Endothelial cell of umbilical vein (primary cell): Measurements from ENCODE around the gene ZDHHC6. TPM values are rescaled to one million over a fixed set of nuclear protein-coding genes. Genes with fewer than 3 reads are reported as not detected.

Experiments
- Bru-seq: library from RNA; stranded (reverse); fragments of 400-500 nt; gene quantifications from one replicate; lab custom pipeline; 2021; lab: Mats Ljungman, UMichigan
- BruChase-seq, 2 experiments: library from RNA; stranded (reverse); fragments of 400-500 nt; gene quantifications; one replicate each; lab custom pipeline; 2021; lab: Mats Ljungman, UMichigan
- BruUV-seq: library from RNA; stranded (reverse); fragments of 400-500 nt; replicated peaks from 2 replicates; lab custom pipeline; 2021; lab: Mats Ljungman, UMichigan
- CTCF ChIA-PET: fragments of 300-600, 350-600 bp; sonication (Branson Sonifier 250); formaldehyde crosslinking; loops from one replicate; lab custom pipeline; 2021; ENCODE audit warnings: antibody characterized with exemption, inconsistent platforms; lab: Charles Lee
- POLR2A ChIA-PET: fragments of 300-600, 350-600 bp; sonication (Branson Sonifier 250); formaldehyde crosslinking; loops from one replicate; lab custom pipeline; 2021; ENCODE audit warnings: antibody characterized with exemption, inconsistent platforms; lab: Charles Lee
- DNase-seq: peaks from one replicate; pipeline ENCODE4 v3.0.0-alpha.2; 2011; ENCODE audit warnings: low read depth, low spot score
- FAIRE-seq: peaks from 2 replicates; lab custom pipeline; 2011; peaks lifted over from hg19 to GRCh38; lab: Jason Lieb, UNC
- H2AFZ ChIP-seq: 2 replicates; pipeline ENCODE4 v1.6.0; 2012; ENCODE audit warnings: low read depth, low read length, control low read depth, inconsistent platforms
- H3K27ac ChIP-seq: 2 replicates; pipeline ENCODE4 v1.5.1; 2011; ENCODE audit warnings: low read depth, mild to moderate bottlenecking, control low read depth, low read length, moderate library complexity; ENCODE audit not compliant: insufficient read depth
- H3K27me3 ChIP-seq, 2 experiments: 2 replicates each; pipeline versions ENCODE4 v1.6.0 to v1.6.1; 2011; ENCODE audit warnings: low read length in 2 of 2, mixed read lengths in 1 of 2; ENCODE audit not compliant: control insufficient read depth in 2 of 2, insufficient read depth in 2 of 2
- H3K36me3 ChIP-seq, 2 experiments: 2 replicates in 1 of 2; 3 replicates in 1 of 2; pipeline ENCODE4 v1.5.1; 2011; ENCODE audit warnings: low read length in 2 of 2, mild to moderate bottlenecking in 1 of 2, moderate library complexity in 1 of 2; ENCODE audit not compliant: control insufficient read depth in 2 of 2, insufficient read depth in 2 of 2; ENCODE audit errors: extremely low read depth in 1 of 2
- H3K4me1 ChIP-seq: 3 replicates; pipeline ENCODE4 v1.5.1; 2011; ENCODE audit warnings: mild to moderate bottlenecking, low read length; ENCODE audit not compliant: control insufficient read depth, insufficient read depth; ENCODE audit errors: extremely low read depth
- H3K4me2 ChIP-seq: 2 replicates; pipeline ENCODE4 v1.6.1; 2011; ENCODE audit warnings: low read length, control low read depth, mixed read lengths; ENCODE audit not compliant: insufficient read depth
- H3K4me3 ChIP-seq, 3 experiments: fragments of 200-600 bp in 1 of 3; sonication (generic), shearing (Covaris generic) in 1 of 3; replicated peaks in 1 of 3; 2 replicates each; pipeline ENCODE4 v1.5.1; 2011 to 2016; ENCODE audit warnings: control low read depth in 3 of 3, low read length in 3 of 3, mild to moderate bottlenecking in 2 of 3, inconsistent platforms in 1 of 3, low read depth in 1 of 3, moderate library complexity in 1 of 3; ENCODE audit not compliant: insufficient read depth in 1 of 3
- H3K79me2 ChIP-seq: 2 replicates; pipeline ENCODE4 v1.6.0; 2012; ENCODE audit warnings: low read length, inconsistent platforms; ENCODE audit not compliant: control insufficient read depth, insufficient read depth
- H3K9ac ChIP-seq: replicated peaks from 2 replicates; pipeline ENCODE3; 2011; ENCODE audit warnings: low read length, control low read depth; ENCODE audit not compliant: insufficient read depth; ENCODE audit errors: extremely low read depth
- H3K9me1 ChIP-seq: replicated peaks from 3 replicates; pipeline ENCODE4 v1.6.0; 2011; ENCODE audit warnings: mild to moderate bottlenecking, low read length; ENCODE audit not compliant: control insufficient read depth, insufficient read depth; ENCODE audit errors: extremely low read depth
- H3K9me3 ChIP-seq: replicated peaks from 2 replicates; pipeline ENCODE4 v1.5.1; 2012; ENCODE audit warnings: low read length, inconsistent platforms; ENCODE audit not compliant: control insufficient read depth, insufficient read depth
- H4K20me1 ChIP-seq: replicated peaks from 2 replicates; pipeline ENCODE3; 2011; ENCODE audit warnings: mild to moderate bottlenecking, low read length; ENCODE audit not compliant: control insufficient read depth, insufficient read depth; ENCODE audit errors: extremely low read depth
- EZH2 ChIP-seq: IDR thresholded peaks from 2 replicates; pipeline ENCODE4 v1.6.1; 2012; ENCODE audit warnings: borderline replicate concordance, low read depth, mild to moderate bottlenecking, moderate library complexity, low read length, inconsistent platforms; ENCODE audit not compliant: severe bottlenecking
- FOS ChIP-seq: IDR thresholded peaks from 2 replicates; pipeline ENCODE4 v1.6.1; 2011; ENCODE audit warnings: mild to moderate bottlenecking, low read length, moderate library complexity, borderline replicate concordance; ENCODE audit not compliant: insufficient read depth
- GATA2 ChIP-seq: IDR thresholded peaks from 2 replicates; pipeline ENCODE4 v1.7.0; 2011; ENCODE audit warnings: low read depth, mild to moderate bottlenecking, moderate library complexity, mixed read lengths, low read length; ENCODE audit not compliant: insufficient read length, insufficient read depth
- JUN ChIP-seq: IDR thresholded peaks from 2 replicates; pipeline ENCODE4 v1.6.1; 2011; ENCODE audit warnings: borderline replicate concordance, low read depth; ENCODE audit not compliant: insufficient read length, insufficient read depth
- MAX ChIP-seq: IDR thresholded peaks from 2 replicates; pipeline ENCODE4 v1.6.1; 2011; ENCODE audit not compliant: insufficient read depth, insufficient read length
- MYC ChIP-seq: IDR thresholded peaks from one replicate; pipeline ENCODE4 v1.6.1; 2011; ENCODE audit warnings: mild to moderate bottlenecking, low read depth, low read length
- POLR2A ChIP-seq: IDR thresholded peaks from 2 replicates; pipeline ENCODE4 v1.6.1; 2012; ENCODE audit warnings: low read depth, mild to moderate bottlenecking, control low read depth, low read length
- POLR2AphosphoS5 ChIP-seq: IDR thresholded peaks from 2 replicates; pipeline ENCODE4 v1.6.1; 2012; ENCODE audit warnings: low read depth, mild to moderate bottlenecking, control low read depth, low read length, moderate library complexity; ENCODE audit not compliant: insufficient read depth
- dilution Hi-C: fragments of 300-500 bp; cut with MboI; formaldehyde crosslinking; loops from one replicate; pipeline ENCODE4 v1.15.0; 2019; ENCODE audit warnings: low sequenced_read_pairs; ENCODE audit not compliant: extremely low pct_ligation_motif_present
- intact Hi-C: fragments of 100-400 bp; cut with micrococcal nuclease; formaldehyde crosslinking; loops from one replicate; pipeline ENCODE4 v1.10.0; 2022
- long read RNA-seq: library from polyadenylated mRNA; stranded (forward); transcript quantifications from one replicate; pipeline ENCODE4 v2.0.0, GENCODE V29; 2021
- polyA minus RNA-seq, 3 experiments: library from RNA; depleted of rRNA, polyadenylated mRNA; stranded (reverse); fragments of >200 nt; gene quantifications; 1 replicate in 1 of 3; 2 replicates in 2 of 3; pipeline ENCODE4 v1.2.3, GENCODE V29; 2011
- polyA plus RNA-seq, 4 experiments: library from polyadenylated mRNA; depleted of rRNA in 3 of 4; stranded (reverse) in 3 of 4; unstranded in 1 of 4; fragments of >200 nt; gene quantifications; 2 replicates each; pipeline versions ENCODE4 v1.2.1 to v1.2.3, GENCODE V29; 2011 to 2012; ENCODE audit warnings: missing spikeins in 1 of 4
- total RNA-seq: library from RNA; stranded (reverse); gene quantifications from 2 replicates; pipeline ENCODE4 v1.2.3, GENCODE V29; 2021
- TF ChIP-seq, protein P1 (sequence below), 2 donors: IDR thresholded peaks; 1 replicate in 1 of 2; 2 replicates in 1 of 2; pipeline ENCODE4 v1.5.1; 2011; ENCODE audit warnings: low read length in 2 of 2, mild to moderate bottlenecking in 2 of 2, moderate library complexity in 2 of 2, control low read depth in 1 of 2, inconsistent platforms in 1 of 2, low read depth in 1 of 2; ENCODE audit not compliant: insufficient read depth in 1 of 2; ENCODE audit errors: extremely low read depth in 1 of 2

Gene ZDHHC6, protein sequence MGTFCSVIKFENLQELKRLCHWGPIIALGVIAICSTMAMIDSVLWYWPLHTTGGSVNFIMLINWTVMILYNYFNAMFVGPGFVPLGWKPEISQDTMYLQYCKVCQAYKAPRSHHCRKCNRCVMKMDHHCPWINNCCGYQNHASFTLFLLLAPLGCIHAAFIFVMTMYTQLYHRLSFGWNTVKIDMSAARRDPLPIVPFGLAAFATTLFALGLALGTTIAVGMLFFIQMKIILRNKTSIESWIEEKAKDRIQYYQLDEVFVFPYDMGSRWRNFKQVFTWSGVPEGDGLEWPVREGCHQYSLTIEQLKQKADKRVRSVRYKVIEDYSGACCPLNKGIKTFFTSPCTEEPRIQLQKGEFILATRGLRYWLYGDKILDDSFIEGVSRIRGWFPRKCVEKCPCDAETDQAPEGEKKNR
- 41.9 and 42.1 TPM in 2 replicates for total RNA-seq
- 18.0 and 21.6 TPM in 2 replicates for polyA plus RNA-seq
- 19.8 and 21.4 TPM in 2 replicates for polyA plus RNA-seq (2011; cell fraction: cytosol; rRNA removed)
- polyA plus RNA-seq (2011; cell fraction: nucleus; rRNA removed): 72.3 and 101 TPM in 2 replicates
- polyA plus RNA-seq (2012): 31.2 and 41.5 TPM in 2 replicates
- 27.6 and 36.0 TPM in 2 replicates for polyA minus RNA-seq
- 13.7 TPM for polyA minus RNA-seq (2011; cell fraction: cytosol; rRNA and poly(A)+ RNA removed)
- 19.7 and 28.7 TPM in 2 replicates for polyA minus RNA-seq (2011; cell fraction: nucleus; rRNA and poly(A)+ RNA removed)
- Bru-seq, nascent RNA: percentile 84 among the genes with signal in this experiment
- BruChase-seq, experiment 1, labeled RNA remaining after a 6-hour chase: percentile 80 among the genes with signal in this experiment
- percentile 87 among the genes with signal in this experiment for BruChase-seq, experiment 2, labeled RNA remaining after a 2-hour chase
- long read RNA-seq, transcript ZDHHC6-202 (11 exons, 2,170 nt): major isoform, 64 of 112 reads
- long read RNA-seq, partial matches to known transcripts: 8 of 112 reads
- long read RNA-seq, other reads (novel, unspliced or antisense): 39 of 112 reads

DNA sequence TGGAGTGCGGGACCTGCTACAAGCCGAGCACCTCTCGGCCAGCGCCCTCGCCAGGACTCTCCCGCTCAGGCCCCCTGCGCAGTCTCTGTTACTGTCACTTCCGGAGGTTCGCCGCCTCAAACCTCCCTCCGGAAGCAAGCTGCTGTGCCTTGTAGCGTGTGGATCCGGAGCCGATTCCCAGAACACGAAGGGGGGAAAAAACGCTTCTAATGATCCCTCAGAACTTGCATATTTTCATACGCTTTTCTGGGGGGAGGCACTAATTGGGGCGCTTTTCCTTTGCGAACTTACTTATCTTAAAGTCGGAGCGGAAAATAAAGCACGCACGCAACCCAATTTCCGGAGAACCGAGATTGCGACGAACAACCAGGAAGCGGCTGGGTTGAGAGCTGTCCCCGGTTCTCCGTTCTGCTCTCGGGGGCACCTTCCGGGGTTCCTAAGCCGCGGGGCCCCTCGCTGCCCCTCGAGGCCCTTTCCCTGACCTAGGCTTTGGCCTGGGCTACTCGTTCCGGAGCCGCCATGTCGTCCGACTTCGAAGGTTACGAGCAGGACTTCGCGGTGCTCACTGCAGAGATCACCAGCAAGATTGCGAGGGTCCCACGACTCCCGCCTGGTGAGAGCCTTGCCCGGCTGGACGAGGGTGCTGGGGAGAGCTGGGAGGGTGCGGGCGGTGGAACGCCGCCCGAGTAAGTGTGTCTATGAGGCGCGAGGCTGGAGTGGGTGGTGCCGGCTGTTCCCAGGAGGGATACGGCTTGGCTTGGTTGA is at the start of gene ZDHHC6, which contains the start of gene VTI1A:
ZDHHC6 (minus strand) TSS at position 60 of the 765 bp plus-strand sequence. CDS start 1,478 bp downstream, outside the sequence.
VTI1A (plus strand) TSS at position 361 of the 765 bp plus-strand sequence; CDS start at position 520, 159 bp downstream.
- ChIA-PET CTCF (interaction anchor here (0.8 to 2.1 kb wide), 4 partner anchors 12 to 938 kb away, joined by 3 to 19 read pairs (median 10); no protein-coding TSS in a partner anchor), POLR2A (no interaction called here)
- Histone ChIP-seq H3K36me3 (peaks cover 0 to 6% of the 10 kb centered on the region in 2 experiments), H3K9ac (peak within 1 kb of the TSS; percentile 92), H4K20me1 (no peaks in the 10 kb centered on the region), H3K9me3 (no peaks in the 10 kb centered on the region), H3K79me2 (peaks cover 53% of the 10 kb centered on the region), H3K27me3 (no peaks in the 10 kb centered on the region), H3K4me2 (peak within 1 kb of the TSS; percentile 83), H3K4me3 (peak within 1 kb of the TSS; percentile 89 to 98 (median 96)), H3K4me1 (peaks cover 18% of the 10 kb centered on the region), H3K9me1 (no peaks in the 10 kb centered on the region), H3K27ac (peak within 1 kb of the TSS; percentile 94), H2AFZ (peak within 1 kb of the TSS; percentile 95)
- TF ChIP-seq FOS: no peak
- TF ChIP-seq MAX: no peak
- TF ChIP-seq, protein P1, sequence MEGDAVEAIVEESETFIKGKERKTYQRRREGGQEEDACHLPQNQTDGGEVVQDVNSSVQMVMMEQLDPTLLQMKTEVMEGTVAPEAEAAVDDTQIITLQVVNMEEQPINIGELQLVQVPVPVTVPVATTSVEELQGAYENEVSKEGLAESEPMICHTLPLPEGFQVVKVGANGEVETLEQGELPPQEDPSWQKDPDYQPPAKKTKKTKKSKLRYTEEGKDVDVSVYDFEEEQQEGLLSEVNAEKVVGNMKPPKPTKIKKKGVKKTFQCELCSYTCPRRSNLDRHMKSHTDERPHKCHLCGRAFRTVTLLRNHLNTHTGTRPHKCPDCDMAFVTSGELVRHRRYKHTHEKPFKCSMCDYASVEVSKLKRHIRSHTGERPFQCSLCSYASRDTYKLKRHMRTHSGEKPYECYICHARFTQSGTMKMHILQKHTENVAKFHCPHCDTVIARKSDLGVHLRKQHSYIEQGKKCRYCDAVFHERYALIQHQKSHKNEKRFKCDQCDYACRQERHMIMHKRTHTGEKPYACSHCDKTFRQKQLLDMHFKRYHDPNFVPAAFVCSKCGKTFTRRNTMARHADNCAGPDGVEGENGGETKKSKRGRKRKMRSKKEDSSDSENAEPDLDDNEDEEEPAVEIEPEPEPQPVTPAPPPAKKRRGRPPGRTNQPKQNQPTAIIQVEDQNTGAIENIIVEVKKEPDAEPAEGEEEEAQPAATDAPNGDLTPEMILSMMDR (IDR thresholded peaks at IDR 0.05; ENCODE audit: extremely low read depth in 1 of 2, insufficient read depth in 1 of 2, low read depth in 1 of 2, low read length in 2 of 2): peak in 1 of 2 donors; percentile 36
- TF ChIP-seq GATA2: no peak
- TF ChIP-seq JUN: no peak
- peak; percentile 75 for TF ChIP-seq POLR2AphosphoS5
- TF ChIP-seq POLR2A: peak; percentile 91
- TF ChIP-seq MYC: no peak
- TF ChIP-seq EZH2: no peak
- DNase-seq: peak; percentile 79
- no TSS peak for BruUV-seq
- dilution Hi-C loops (no loop called here), intact Hi-C loops (loop anchor here (1.0 to 10.0 kb wide), 4 partner anchors 58 to 938 kb away; no protein-coding TSS in a partner anchor)
- no peak for FAIRE-seq
